GM12878 (cell line): ENCODE measurements around the gene WWOX. TPM values are rescaled to one million over a fixed set of nuclear protein-coding genes. Genes with fewer than 3 reads are reported as not detected.

ENCODE experiments used
- ATAC-seq: fragments of 200-7000 bp; cut with Tn5 transposase; 3 replicates; pipeline ENCODE4 v1.9.1; 2020; ENCODE audit warnings: mild to moderate bottlenecking, moderate library complexity
- BruUV-seq: library from RNA; stranded (reverse); fragments of 400-500 nt; replicated peaks from 2 replicates; lab custom pipeline; 2021; lab: Mats Ljungman, UMichigan
- CTCF ChIA-PET: fragments of 300-600 bp; sonication (Branson Sonifier 250); formaldehyde crosslinking; extraction: SDS; loops from one replicate; lab custom pipeline; 2021; ENCODE audit warnings: inconsistent platforms; lab: Yijun Ruan, JAX
- POLR2A ChIA-PET: fragments of 350-600 bp; formaldehyde crosslinking; extraction: SDS; loops from one replicate; lab custom pipeline; 2021; ENCODE audit warnings: inconsistent platforms; lab: Charles Lee
- RAD21 ChIA-PET: fragments of 300-600 bp; sonication (Branson Sonifier 250); formaldehyde crosslinking; loops from one replicate; lab custom pipeline; 2023; ENCODE audit warnings: antibody characterized with exemption; ENCODE audit not compliant: unreplicated experiment; lab: Charles Lee
- SMC1A ChIA-PET: fragments of 300-600 bp; sonication (Branson Sonifier 250); formaldehyde crosslinking; loops from one replicate; lab custom pipeline; 2023; ENCODE audit not compliant: unreplicated experiment, uncharacterized antibody; lab: Charles Lee
- DNase-seq: peaks from one replicate; pipeline ENCODE4 v3.0.0-alpha.2; 2011; ENCODE audit warnings: low read depth, low spot score
- FAIRE-seq: peaks from 3 replicates; lab custom pipeline; 2011; peaks lifted over from hg19 to GRCh38; lab: Jason Lieb, UNC
- H2AFZ ChIP-seq: 2 replicates; pipeline ENCODE4 v1.6.0; 2011; ENCODE audit warnings: low read depth, low read length, control low read depth; ENCODE audit not compliant: control insufficient read depth
- H3K27ac ChIP-seq: 2 replicates; pipeline ENCODE4 v1.5.1; 2011; ENCODE audit warnings: control low read depth; ENCODE audit not compliant: control insufficient read depth, insufficient read depth
- H3K27me3 ChIP-seq, 2 experiments: replicated peaks in 1 of 2; 2 replicates each; pipeline versions ENCODE4 v1.6.0 to v1.6.1; 2011; ENCODE audit warnings: low read length in 1 of 2; ENCODE audit not compliant: control insufficient read depth in 2 of 2, insufficient read depth in 2 of 2
- H3K36me3 ChIP-seq, 2 experiments: 2 replicates each; pipeline ENCODE4 v1.5.1; 2011; ENCODE audit warnings: low read length in 1 of 2; ENCODE audit not compliant: control insufficient read depth in 2 of 2, insufficient read depth in 2 of 2
- H3K4me1 ChIP-seq: 2 replicates; pipeline ENCODE4 v1.6.1; 2011; ENCODE audit warnings: mild to moderate bottlenecking, low read length, moderate library complexity, mixed read lengths; ENCODE audit not compliant: control insufficient read depth, insufficient read depth
- H3K4me2 ChIP-seq: 2 replicates; pipeline ENCODE4 v1.6.0; 2011; ENCODE audit warnings: control low read depth; ENCODE audit not compliant: control insufficient read depth, insufficient read depth
- H3K4me3 ChIP-seq: fragments of 200-600 bp; sonication (generic); 2 replicates; pipeline ENCODE4 v1.5.1; 2016
- H3K79me2 ChIP-seq: 2 replicates; pipeline ENCODE4 v1.6.0; 2011; ENCODE audit warnings: low read length; ENCODE audit not compliant: control insufficient read depth, insufficient read depth
- H3K9ac ChIP-seq: 2 replicates; pipeline ENCODE4 v1.8.0; 2011; ENCODE audit warnings: low read length, control low read depth, mixed read lengths; ENCODE audit not compliant: control insufficient read depth, insufficient read depth
- H3K9me3 ChIP-seq: replicated peaks from 3 replicates; pipeline ENCODE4 v1.5.1; 2011; ENCODE audit warnings: mild to moderate bottlenecking, low read length; ENCODE audit not compliant: control insufficient read depth, insufficient read depth
- H4K20me1 ChIP-seq: 2 replicates; pipeline ENCODE4 v1.6.0; 2011; ENCODE audit not compliant: control insufficient read depth, insufficient read depth
- CEBPB ChIP-seq, 2 experiments: fragments of 150-350 bp in 1 of 2; IDR thresholded peaks; 2 replicates each; pipeline ENCODE4 v1.6.1; 2012 to 2014; ENCODE audit warnings: low read depth in 2 of 2, low read length in 2 of 2, borderline replicate concordance in 1 of 2, inconsistent platforms in 1 of 2
- DPF2 ChIP-seq: fragments of 450-650 bp; IDR thresholded peaks from 2 replicates; pipeline ENCODE4 v1.6.1; 2017; ENCODE audit warnings: mild to moderate bottlenecking
- EGR1 ChIP-seq, 2 experiments: IDR thresholded peaks; 1 replicate in 1 of 2; 2 replicates in 1 of 2; pipeline ENCODE4 v1.6.1; 2011 to 2012; ENCODE audit warnings: low read depth in 2 of 2, low read length in 2 of 2, borderline replicate concordance in 1 of 2, mild to moderate bottlenecking in 1 of 2, moderate library complexity in 1 of 2
- EZH2 ChIP-seq: IDR thresholded peaks from 2 replicates; pipeline ENCODE4 v1.6.1; 2012; ENCODE audit warnings: low read depth, mild to moderate bottlenecking, control low read depth, inconsistent platforms, low read length, borderline replicate concordance; ENCODE audit not compliant: control insufficient read depth
- IKZF1 ChIP-seq: fragments of 450-650 bp; conservative IDR thresholded peaks from 2 replicates; pipeline ENCODE4 v1.6.1; 2017; ENCODE audit warnings: antibody characterized with exemption, mild to moderate bottlenecking
- JUNB ChIP-seq: IDR thresholded peaks from 2 replicates; pipeline ENCODE4 v1.6.1; 2016; ENCODE audit warnings: antibody characterized with exemption, mild to moderate bottlenecking
- NFYA ChIP-seq: IDR thresholded peaks from 2 replicates; pipeline ENCODE4 v1.6.1; 2011; ENCODE audit warnings: low read depth, mild to moderate bottlenecking, low read length, improper control_type of control experiment, borderline replicate concordance
- NRF1 ChIP-seq: conservative IDR thresholded peaks from 2 replicates; pipeline ENCODE4 v1.6.1; 2011; ENCODE audit warnings: mild to moderate bottlenecking, low read depth, low read length, improper control_type of control experiment
- PAX5 ChIP-seq: IDR thresholded peaks from 2 replicates; pipeline ENCODE4 v1.6.1; 2011; ENCODE audit warnings: low read depth, low read length, borderline replicate concordance
- PAX8 ChIP-seq: fragments of 450-650 bp; IDR thresholded peaks from 2 replicates; pipeline ENCODE4 v1.6.1; 2017; ENCODE audit warnings: mild to moderate bottlenecking, moderate library complexity
- POLR2A ChIP-seq: IDR thresholded peaks from 2 replicates; pipeline ENCODE4 v1.6.1; 2011; ENCODE audit warnings: low read depth, mild to moderate bottlenecking, low read length
- POLR2AphosphoS2 ChIP-seq: IDR thresholded peaks from 2 replicates; pipeline ENCODE4 v1.6.1; 2011; ENCODE audit warnings: low read depth, mild to moderate bottlenecking, low read length, improper control_type of control experiment, moderate library complexity
- STAT1 ChIP-seq: fragments of 450-650 bp; conservative IDR thresholded peaks from 2 replicates; pipeline ENCODE4 v1.6.1; 2014; ENCODE audit warnings: antibody characterized with exemption, mild to moderate bottlenecking
- SUZ12 ChIP-seq: fragments of 200-600 bp; sonication (generic); IDR thresholded peaks from one replicate; pipeline ENCODE4 v1.6.1; 2018; ENCODE audit warnings: antibody characterized with exemption, mild to moderate bottlenecking; ENCODE audit not compliant: unreplicated experiment
- ZNF24 ChIP-seq: fragments of 450-650 bp; IDR thresholded peaks from 2 replicates; pipeline ENCODE4 v1.6.1; 2017; ENCODE audit warnings: antibody characterized with exemption, mild to moderate bottlenecking
- WGBS: methylation state at CpG from one replicate; pipeline ENCODE4 v1.1.6; 2016; ENCODE audit warnings: low lambda C conversion rate; ENCODE audit not compliant: insufficient replicate concordance, insufficient coverage; ENCODE audit errors: missing lambda C conversion rate; 5-methylcytosine and 5-hydroxymethylcytosine counted together
- in situ Hi-C: fragments of 300-500 bp; cut with MboI; formaldehyde crosslinking; loops from 9 replicates; pipeline ENCODE4 v1.14.3; 2018; ENCODE audit warnings: mixed read lengths
- intact Hi-C: fragments of 100-400 bp; cut with micrococcal nuclease; formaldehyde crosslinking; loops from one replicate; pipeline ENCODE4 v1.14.2; 2022; ENCODE audit not compliant: unreplicated experiment
- polyA plus RNA-seq, 11 experiments: library from polyadenylated mRNA; depleted of rRNA in 4 of 11; unstranded in 6 of 11; stranded (reverse) in 5 of 11; fragments of >200 nt; fragmentation: Nextera tagmentation in 4 of 11; fragmentation: Illumina TruSeq in 1 of 11; extraction: Ambion mirVana in 4 of 11; extraction: Trizol in 1 of 11; gene quantifications; 1 replicate in 1 of 11; 2 replicates in 10 of 11; pipeline versions ENCODE4 v1.2.1 to v1.2.3, GENCODE V29; 2011 to 2016; ENCODE audit warnings: inconsistent platforms in 2 of 11, missing spikeins in 2 of 11, low read depth in 1 of 11
- total RNA-seq, 4 experiments: library from RNA; depleted of rRNA in 3 of 4; stranded (reverse); fragments of >200 nt in 3 of 4; fragmentation: Illumina TruSeq in 1 of 4; extraction: Trizol in 1 of 4; gene quantifications; 2 replicates each; pipeline versions ENCODE4 v1.2.1 to v1.2.3, GENCODE V29; 2013 to 2021
- TF ChIP-seq, protein P1 (sequence below): fragments of 450-650 bp; IDR thresholded peaks from 2 replicates; pipeline ENCODE4 v1.6.1; 2017; ENCODE audit warnings: low read depth, mild to moderate bottlenecking, moderate library complexity
- TF ChIP-seq, protein P2 (sequence below): fragments of 450-650 bp; IDR thresholded peaks from 2 replicates; pipeline ENCODE4 v1.6.1; 2016; ENCODE audit warnings: mild to moderate bottlenecking
- TF ChIP-seq, protein P3 (sequence below): fragments of 450-650 bp; IDR thresholded peaks from 2 replicates; pipeline ENCODE4 v1.6.1; 2014; ENCODE audit warnings: mild to moderate bottlenecking
- TF ChIP-seq, protein P4 (sequence below): fragments of 450-650 bp; IDR thresholded peaks from 2 replicates; pipeline ENCODE4 v1.6.1; 2017; ENCODE audit warnings: antibody characterized with exemption, mild to moderate bottlenecking, moderate library complexity

WWOX gene
- total and polyA plus RNA-seq, 10 of the 15 experiments (the other 5 are each of a cell fraction or from before 2014, with no cell fraction given) = 2.8 to 24.4 (median 17.8) TPM

DNA sequence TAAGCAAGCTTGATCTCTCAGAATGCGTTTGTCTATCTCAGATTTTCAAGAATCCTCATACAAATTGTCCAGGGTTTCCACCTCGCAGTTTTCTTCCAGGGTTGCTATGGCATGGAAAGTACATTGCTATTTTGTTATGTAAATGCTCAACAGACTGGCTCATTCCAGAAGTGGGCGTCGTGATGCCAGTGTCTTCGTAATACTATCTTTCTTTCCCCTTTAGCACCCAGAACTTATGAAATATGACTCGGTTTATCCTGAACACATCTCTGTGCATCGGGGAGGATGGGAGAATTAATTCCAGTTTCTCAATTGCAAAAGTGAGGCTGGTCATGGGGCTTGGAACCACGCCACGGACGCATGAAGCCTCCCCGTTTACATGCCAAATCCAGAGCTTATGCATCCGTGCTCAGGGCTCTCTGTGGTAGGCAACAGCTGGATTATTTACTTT is 405.0 kb downstream of the WWOX start:
- SMC1A ChIA-PET = interaction anchor here (1.7 kb wide), 1 partner anchor 266 kb away, joined by 11 read pairs; no protein-coding TSS in a partner anchor
- Histone ChIP-seq H3K4me3 (no peak overlapping the region), H2AFZ (no peak overlapping the region), H4K20me1 (no peaks in the 10 kb centered on the region), H3K4me2 (no peak overlapping the region), H3K27ac (no peak overlapping the region), H3K27me3 (no peaks in the 10 kb centered on the region), H3K79me2 (no peaks in the 10 kb centered on the region), H3K36me3 (no peaks in the 10 kb centered on the region), H3K4me1 (peaks cover 3% of the 10 kb centered on the region), H3K9me3 (no peaks in the 10 kb centered on the region), H3K9ac (no peak overlapping the region)
- 66% methylated on average over 12 of the region's 12 CpGs for WGBS
- TF ChIP-seq, protein P1, sequence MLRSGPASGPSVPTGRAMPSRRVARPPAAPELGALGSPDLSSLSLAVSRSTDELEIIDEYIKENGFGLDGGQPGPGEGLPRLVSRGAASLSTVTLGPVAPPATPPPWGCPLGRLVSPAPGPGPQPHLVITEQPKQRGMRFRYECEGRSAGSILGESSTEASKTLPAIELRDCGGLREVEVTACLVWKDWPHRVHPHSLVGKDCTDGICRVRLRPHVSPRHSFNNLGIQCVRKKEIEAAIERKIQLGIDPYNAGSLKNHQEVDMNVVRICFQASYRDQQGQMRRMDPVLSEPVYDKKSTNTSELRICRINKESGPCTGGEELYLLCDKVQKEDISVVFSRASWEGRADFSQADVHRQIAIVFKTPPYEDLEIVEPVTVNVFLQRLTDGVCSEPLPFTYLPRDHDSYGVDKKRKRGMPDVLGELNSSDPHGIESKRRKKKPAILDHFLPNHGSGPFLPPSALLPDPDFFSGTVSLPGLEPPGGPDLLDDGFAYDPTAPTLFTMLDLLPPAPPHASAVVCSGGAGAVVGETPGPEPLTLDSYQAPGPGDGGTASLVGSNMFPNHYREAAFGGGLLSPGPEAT = no peak
- TF ChIP-seq PAX8 (no peak), JUNB (no peak), DPF2 (no peak), PAX5 (no peak), NRF1 (no peak), SUZ12 (no peak), EGR1 (IDR thresholded peaks at IDR 0.05; ENCODE audit: borderline replicate concordance in 1 of 2, low read depth in 2 of 2, low read length in 2 of 2) (no peak), POLR2AphosphoS2 (no peak), CEBPB (IDR thresholded peaks at IDR 0.05; ENCODE audit: borderline replicate concordance in 1 of 2, low read depth in 2 of 2, low read length in 2 of 2) (no peak), EZH2 (no peak), ZNF24 (no peak), STAT1 (no peak), NFYA (no peak), POLR2A (no peak), IKZF1 (no peak)
- TF ChIP-seq, protein P2, sequence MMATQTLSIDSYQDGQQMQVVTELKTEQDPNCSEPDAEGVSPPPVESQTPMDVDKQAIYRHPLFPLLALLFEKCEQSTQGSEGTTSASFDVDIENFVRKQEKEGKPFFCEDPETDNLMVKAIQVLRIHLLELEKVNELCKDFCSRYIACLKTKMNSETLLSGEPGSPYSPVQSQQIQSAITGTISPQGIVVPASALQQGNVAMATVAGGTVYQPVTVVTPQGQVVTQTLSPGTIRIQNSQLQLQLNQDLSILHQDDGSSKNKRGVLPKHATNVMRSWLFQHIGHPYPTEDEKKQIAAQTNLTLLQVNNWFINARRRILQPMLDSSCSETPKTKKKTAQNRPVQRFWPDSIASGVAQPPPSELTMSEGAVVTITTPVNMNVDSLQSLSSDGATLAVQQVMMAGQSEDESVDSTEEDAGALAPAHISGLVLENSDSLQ = no peak
- TF ChIP-seq, protein P3, sequence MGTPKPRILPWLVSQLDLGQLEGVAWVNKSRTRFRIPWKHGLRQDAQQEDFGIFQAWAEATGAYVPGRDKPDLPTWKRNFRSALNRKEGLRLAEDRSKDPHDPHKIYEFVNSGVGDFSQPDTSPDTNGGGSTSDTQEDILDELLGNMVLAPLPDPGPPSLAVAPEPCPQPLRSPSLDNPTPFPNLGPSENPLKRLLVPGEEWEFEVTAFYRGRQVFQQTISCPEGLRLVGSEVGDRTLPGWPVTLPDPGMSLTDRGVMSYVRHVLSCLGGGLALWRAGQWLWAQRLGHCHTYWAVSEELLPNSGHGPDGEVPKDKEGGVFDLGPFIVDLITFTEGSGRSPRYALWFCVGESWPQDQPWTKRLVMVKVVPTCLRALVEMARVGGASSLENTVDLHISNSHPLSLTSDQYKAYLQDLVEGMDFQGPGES = no peak
- TF ChIP-seq, protein P4, sequence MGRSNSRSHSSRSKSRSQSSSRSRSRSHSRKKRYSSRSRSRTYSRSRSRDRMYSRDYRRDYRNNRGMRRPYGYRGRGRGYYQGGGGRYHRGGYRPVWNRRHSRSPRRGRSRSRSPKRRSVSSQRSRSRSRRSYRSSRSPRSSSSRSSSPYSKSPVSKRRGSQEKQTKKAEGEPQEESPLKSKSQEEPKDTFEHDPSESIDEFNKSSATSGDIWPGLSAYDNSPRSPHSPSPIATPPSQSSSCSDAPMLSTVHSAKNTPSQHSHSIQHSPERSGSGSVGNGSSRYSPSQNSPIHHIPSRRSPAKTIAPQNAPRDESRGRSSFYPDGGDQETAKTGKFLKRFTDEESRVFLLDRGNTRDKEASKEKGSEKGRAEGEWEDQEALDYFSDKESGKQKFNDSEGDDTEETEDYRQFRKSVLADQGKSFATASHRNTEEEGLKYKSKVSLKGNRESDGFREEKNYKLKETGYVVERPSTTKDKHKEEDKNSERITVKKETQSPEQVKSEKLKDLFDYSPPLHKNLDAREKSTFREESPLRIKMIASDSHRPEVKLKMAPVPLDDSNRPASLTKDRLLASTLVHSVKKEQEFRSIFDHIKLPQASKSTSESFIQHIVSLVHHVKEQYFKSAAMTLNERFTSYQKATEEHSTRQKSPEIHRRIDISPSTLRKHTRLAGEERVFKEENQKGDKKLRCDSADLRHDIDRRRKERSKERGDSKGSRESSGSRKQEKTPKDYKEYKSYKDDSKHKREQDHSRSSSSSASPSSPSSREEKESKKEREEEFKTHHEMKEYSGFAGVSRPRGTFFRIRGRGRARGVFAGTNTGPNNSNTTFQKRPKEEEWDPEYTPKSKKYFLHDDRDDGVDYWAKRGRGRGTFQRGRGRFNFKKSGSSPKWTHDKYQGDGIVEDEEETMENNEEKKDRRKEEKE = no peak
- RAD21 ChIA-PET = interaction anchor here (0.9 to 1.7 kb wide), 2 partner anchors 58 to 266 kb away, joined by 3 to 8 read pairs; no protein-coding TSS in a partner anchor
- FAIRE-seq = no peak
- POLR2A ChIA-PET = no interaction called here
- DNase-seq = no peak
- intact Hi-C loops (loop anchor here (5.0 to 10.0 kb wide), 2 partner anchors 540 to 1098 kb away; partner anchors contain the start of gene MAF), in situ Hi-C loops (loop anchor here (10.0 kb wide), 1 partner anchor 1100 kb away; the partner anchor contains the start of gene MAF)
- CTCF ChIA-PET = interaction anchor here (0.6 to 4.7 kb wide), 7 partner anchors 8 to 1117 kb away, joined by 3 to 36 read pairs (median 3); no protein-coding TSS in a partner anchor
- no TSS peak for BruUV-seq
- no peak for ATAC-seq
